COLO829 (cell line): Measurements from ENCODE around the gene ZBTB16.

Source experiments
- DNase-seq: peaks from one replicate; pipeline ENCODE4 v3.0.0; 2012; ENCODE audit warnings: low spot score

The ZBTB16 gene

GRCh38 chr11:114262681-114263512, 203.4 kb downstream of the ZBTB16 start:
- peak; percentile 56 for DNase-seq

- DNase-seq = no peak
Measured at GRCh38 chr11:114263513-114264170, 204.1 kb downstream of the ZBTB16 start.

GRCh38 chr11:114264381-114264780, 204.9 kb downstream of the ZBTB16 start:
- no peak for DNase-seq

GRCh38 chr11:114265122-114265878, 205.8 kb downstream of the ZBTB16 start:
- no peak for DNase-seq

GRCh38 chr11:114269498-114269897, 210.0 kb downstream of the ZBTB16 start:
- DNase-seq = no peak

GRCh38 chr11:114270531-114271270, 211.2 kb downstream of the ZBTB16 start:
- DNase-seq = no peak

GRCh38 chr11:114271316-114271715, 211.8 kb downstream of the ZBTB16 start:
- DNase-seq = no peak

- DNase-seq = no peak
Measured at GRCh38 chr11:114272311-114272710, 212.8 kb downstream of the ZBTB16 start.

GRCh38 chr11:114273071-114273470, 213.6 kb downstream of the ZBTB16 start:
- DNase-seq = no peak

- DNase-seq = no peak
Measured at GRCh38 chr11:114273890-114274635, 214.6 kb downstream of the ZBTB16 start.

GRCh38 chr11:114274637-114275036, 215.1 kb downstream of the ZBTB16 start:
- DNase-seq = no peak

GRCh38 chr11:114275280-114275679, 215.8 kb downstream of the ZBTB16 start:
- DNase-seq = no peak

GRCh38 chr11:114276077-114276476, 216.6 kb downstream of the ZBTB16 start:
- DNase-seq = no peak

GRCh38 chr11:114277637-114278341, 218.3 kb downstream of the ZBTB16 start:
- no peak for DNase-seq

GRCh38 chr11:114278342-114279065, 219.0 kb downstream of the ZBTB16 start:
- DNase-seq = no peak

GRCh38 chr11:114279792-114280546, 220.5 kb downstream of the ZBTB16 start:
- DNase-seq = no peak

- peak; percentile 30 for DNase-seq
Measured at GRCh38 chr11:114280696-114281095, 221.2 kb downstream of the ZBTB16 start.

- no peak for DNase-seq
Measured at GRCh38 chr11:114281388-114281956, 222.0 kb downstream of the ZBTB16 start.

- no peak for DNase-seq
Measured at GRCh38 chr11:114282488-114282887, 223.0 kb downstream of the ZBTB16 start.
